Transverse colon (tissue), 4 donors: ENCODE measurements around the gene DCHS2.

ENCODE experiments used
- CTCF ChIP-seq, 5 experiments: fragments of 200-600 bp in 3 of 5; fragments of 450-650 bp in 2 of 5; sonication (generic) in 3 of 5; IDR thresholded peaks; 1 replicate in 2 of 5; 2 replicates in 3 of 5; pipeline ENCODE4 v1.5.1; 2016 to 2017; ENCODE audit warnings: antibody characterized with exemption in 5 of 5, inconsistent platforms in 3 of 5, mild to moderate bottlenecking in 2 of 5, moderate library complexity in 1 of 5
- EP300 ChIP-seq: sonication (generic); formaldehyde crosslinking; IDR thresholded peaks from one replicate; pipeline ENCODE4 v1.6.1; 2017; ENCODE audit warnings: antibody characterized with exemption, low read depth
- POLR2A ChIP-seq: fragments of 450-650 bp; IDR thresholded peaks from one replicate; pipeline ENCODE4 v1.6.1; 2016; ENCODE audit warnings: antibody characterized with exemption, mild to moderate bottlenecking, moderate library complexity
- POLR2AphosphoS5 ChIP-seq, 3 donors: sonication (generic); formaldehyde crosslinking; IDR thresholded peaks; one replicate each; pipeline ENCODE4 v1.6.1; 2016; ENCODE audit warnings: antibody characterized with exemption in 3 of 3

GRCh38 chr4:154528869-154529268 lies 37.3 kb upstream of the DCHS2 start:
- TF ChIP-seq EP300 (no peak), CTCF (IDR thresholded peaks at IDR 0.05) (no peak), POLR2A (no peak), POLR2AphosphoS5 (IDR thresholded peaks at IDR 0.05) (no peak)
